Measurements from ENCODE around the gene RBKS.
"Not testable (repeated sequence)": the region's sequence is repeated elsewhere in the genome, so short reads cannot be mapped to it uniquely, and the experiment has no call there.

RBKS gene

GRCh38 chr2:27762951-27763906 is 127.0 kb downstream of the RBKS start:
- no peak for DNase-seq (ENCODE audit: low read depth in 2 of 2)

- DNase-seq (ENCODE audit: low read depth in 2 of 2), result no peak
Measured at GRCh38 chr2:27756544-27757498, 133.4 kb downstream of the RBKS start.

- no peak for DNase-seq (ENCODE audit: low read depth in 2 of 2)
Measured at GRCh38 chr2:27756091-27756490, 134.1 kb downstream of the RBKS start.

GRCh38 chr2:27754831-27755230 is 135.4 kb downstream of the RBKS start:
- no peak for DNase-seq (ENCODE audit: low read depth in 2 of 2)

- DNase-seq (ENCODE audit: low read depth in 2 of 2), result peak; percentile 48 to 49
Measured at GRCh38 chr2:27754138-27754588, 136.0 kb downstream of the RBKS start.

GRCh38 chr2:27752551-27753237 is 137.5 kb downstream of the RBKS start:
- DNase-seq (ENCODE audit: low read depth in 2 of 2), result no peak

- no peak for DNase-seq (ENCODE audit: low read depth in 2 of 2)
Measured at GRCh38 chr2:27751377-27751776, 138.8 kb downstream of the RBKS start.

- DNase-seq (ENCODE audit: low read depth in 2 of 2), result not testable (repeated sequence)
Measured at GRCh38 chr2:27748803-27749554, 141.2 kb downstream of the RBKS start.

- DNase-seq (ENCODE audit: low read depth in 2 of 2), result no peak
Measured at GRCh38 chr2:27747827-27748352, 142.3 kb downstream of the RBKS start.

- no peak for DNase-seq (ENCODE audit: low read depth in 2 of 2)
Measured at GRCh38 chr2:27746325-27746724, 143.9 kb downstream of the RBKS start.

- DNase-seq (ENCODE audit: low read depth in 2 of 2), result not testable (repeated sequence)
Measured at GRCh38 chr2:27745494-27745893, 144.7 kb downstream of the RBKS start.

GRCh38 chr2:27742571-27742970 is 147.6 kb downstream of the RBKS start:
- DNase-seq (ENCODE audit: low read depth in 2 of 2), result no peak

GRCh38 chr2:27741673-27742072 is 148.5 kb downstream of the RBKS start:
- no peak for DNase-seq (ENCODE audit: low read depth in 2 of 2)

- no peak for DNase-seq (ENCODE audit: low read depth in 2 of 2)
Measured at GRCh38 chr2:27739058-27739373, 151.2 kb downstream of the RBKS start.

- DNase-seq (ENCODE audit: low read depth in 2 of 2), result no peak
Measured at GRCh38 chr2:27738349-27739057, 151.7 kb downstream of the RBKS start.

GRCh38 chr2:27737676-27738348 is 152.4 kb downstream of the RBKS start:
- no peak for DNase-seq (ENCODE audit: low read depth in 2 of 2)

GRCh38 chr2:27736890-27737204 is 153.3 kb downstream of the RBKS start:
- no peak for DNase-seq (ENCODE audit: low read depth in 2 of 2)

GRCh38 chr2:27736031-27736889 is 153.9 kb downstream of the RBKS start:
- no peak for DNase-seq (ENCODE audit: low read depth in 2 of 2)

Data from stimulated activated CD4-positive, alpha-beta T cell treated with anti-CD3 and anti-CD28 coated beads, Interleukin-1b, Interleukin-23, amount 100 ng/mL, for 1 hour (primary cell).